T-helper 2 cell (primary cell): ENCODE results near the gene TBC1D24.
"Not testable (repeated sequence)": the region's sequence is repeated elsewhere in the genome, so short reads cannot be mapped to it uniquely, and the experiment has no call there.

Experiments
- DNase-seq, 5 experiments: peaks; one replicate each; pipeline versions ENCODE4 v3.0.0 to v3.0.0-alpha.2; 2012 to 2022

TBC1D24 gene

DNA sequence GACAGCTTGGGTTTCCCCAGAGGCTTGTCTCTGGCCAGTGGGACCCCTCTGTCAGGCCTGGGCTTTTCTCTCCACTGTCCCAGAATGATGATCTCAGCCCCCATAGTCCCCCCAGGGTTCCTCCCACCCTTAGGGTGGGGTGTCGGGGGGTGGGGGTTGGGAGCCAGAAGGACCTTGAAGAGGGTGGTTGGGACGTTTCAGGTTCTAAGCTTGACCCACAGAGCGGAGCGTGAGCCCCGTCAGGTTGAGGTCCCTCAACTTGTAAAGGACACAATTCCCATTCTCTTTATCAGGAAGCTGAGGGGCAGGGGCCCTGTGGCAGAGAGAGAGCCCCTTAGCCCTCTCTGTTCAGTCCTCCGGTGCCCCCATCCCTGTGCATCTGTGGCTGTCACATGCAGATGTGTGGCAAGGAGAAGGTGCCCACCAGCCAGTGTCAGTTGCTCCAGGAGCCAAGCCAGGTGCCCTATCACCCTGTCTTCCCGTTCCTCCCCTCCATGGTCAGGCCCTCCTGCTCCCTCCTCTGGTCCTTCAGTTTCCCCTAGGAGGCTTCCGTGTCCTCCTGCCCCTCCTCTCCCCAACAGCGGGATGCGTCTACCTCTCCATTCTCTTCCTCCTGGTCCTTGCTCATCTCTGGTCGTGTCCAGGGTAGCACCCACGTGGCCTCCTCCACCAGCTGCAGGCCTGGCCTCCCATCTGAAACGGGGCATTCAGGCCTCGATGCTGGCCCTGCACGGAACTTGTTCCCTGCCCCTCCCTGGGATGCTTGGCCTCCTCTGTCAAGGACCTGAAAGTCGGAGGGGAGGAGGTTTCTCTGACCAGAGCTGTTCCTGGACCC, 5.3 kb upstream of the TBC1D24 start:
- DNase-seq: no peak

DNA sequence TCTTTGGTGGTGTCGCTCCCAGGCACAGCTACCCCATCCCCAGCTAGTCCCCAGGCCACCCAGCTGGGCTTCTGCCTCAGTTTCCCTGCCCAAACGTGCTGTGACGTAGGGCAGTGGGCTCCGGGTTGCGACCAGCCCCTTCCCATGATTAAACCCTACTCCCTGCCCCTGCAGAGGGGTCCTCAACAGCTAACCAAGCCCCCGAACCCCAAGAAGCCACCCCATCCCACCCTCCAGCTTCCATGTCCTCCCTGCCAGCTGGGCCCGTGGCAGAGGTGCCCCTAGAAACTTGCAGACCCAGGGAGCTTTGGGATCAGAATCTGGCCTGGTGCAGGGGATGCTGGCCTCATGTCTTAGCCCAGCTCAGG, 4.7 kb upstream of the TBC1D24 start:
- DNase-seq: no peak

DNA sequence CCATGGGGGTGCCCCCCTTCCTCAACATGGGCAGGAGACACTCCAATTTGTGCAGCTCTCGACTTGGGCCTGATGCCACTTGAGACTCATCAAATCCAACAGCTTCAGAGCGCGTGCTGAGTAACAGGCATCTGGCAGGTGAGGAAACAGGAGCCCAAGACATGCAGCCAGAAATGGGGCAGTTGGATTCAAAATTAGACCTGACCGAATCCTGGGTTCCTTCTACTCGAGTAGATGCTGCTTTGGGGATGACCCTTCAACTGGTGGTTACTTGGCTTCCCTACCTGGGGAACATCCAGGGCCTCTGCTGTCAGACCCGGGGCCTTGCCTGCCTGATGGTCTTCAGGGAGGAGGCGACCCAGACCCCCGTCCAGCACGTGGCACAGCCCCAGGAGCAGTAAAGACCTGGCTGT, 4.3 kb upstream of the TBC1D24 start:
- no peak for DNase-seq

DNA sequence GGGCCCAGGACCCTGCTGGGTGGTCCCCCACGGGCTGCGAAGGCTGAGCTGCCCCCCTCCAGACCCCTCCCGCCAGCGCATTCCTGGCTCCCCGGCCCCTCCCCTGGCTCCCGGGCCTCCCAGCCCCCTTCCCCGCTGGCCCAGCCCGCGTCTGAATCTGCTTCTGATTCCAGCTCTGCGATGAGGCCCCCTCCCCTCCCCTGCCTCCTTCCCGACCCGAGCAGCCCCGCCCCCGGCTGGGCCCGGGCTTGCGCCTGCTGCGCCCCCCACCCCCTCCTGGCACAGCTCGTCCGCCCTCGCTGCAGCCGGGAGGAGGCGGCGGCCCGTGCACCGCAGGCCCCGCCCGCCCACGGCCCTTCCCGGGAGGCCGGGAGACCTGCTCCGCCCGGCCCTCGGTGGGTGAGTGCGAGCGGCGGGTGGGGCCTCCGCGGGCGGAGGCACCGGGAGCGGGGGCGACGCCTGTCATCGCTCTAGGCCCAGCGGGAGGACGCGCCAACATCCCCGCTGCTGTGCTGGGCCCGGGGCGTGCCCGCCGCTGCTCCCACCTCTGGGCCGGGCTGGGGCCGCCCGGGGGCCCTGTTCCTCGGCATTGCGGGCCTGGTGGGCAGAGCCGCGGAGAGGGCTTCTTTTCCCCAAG, 3.8 kb upstream of the TBC1D24 start, which contains the start of gene NTN3:
NTN3 (plus strand) TSS at position 282 of the 637 bp plus-strand sequence. CDS start 405 bp downstream, outside the sequence.
- DNase-seq: no peak

DNA sequence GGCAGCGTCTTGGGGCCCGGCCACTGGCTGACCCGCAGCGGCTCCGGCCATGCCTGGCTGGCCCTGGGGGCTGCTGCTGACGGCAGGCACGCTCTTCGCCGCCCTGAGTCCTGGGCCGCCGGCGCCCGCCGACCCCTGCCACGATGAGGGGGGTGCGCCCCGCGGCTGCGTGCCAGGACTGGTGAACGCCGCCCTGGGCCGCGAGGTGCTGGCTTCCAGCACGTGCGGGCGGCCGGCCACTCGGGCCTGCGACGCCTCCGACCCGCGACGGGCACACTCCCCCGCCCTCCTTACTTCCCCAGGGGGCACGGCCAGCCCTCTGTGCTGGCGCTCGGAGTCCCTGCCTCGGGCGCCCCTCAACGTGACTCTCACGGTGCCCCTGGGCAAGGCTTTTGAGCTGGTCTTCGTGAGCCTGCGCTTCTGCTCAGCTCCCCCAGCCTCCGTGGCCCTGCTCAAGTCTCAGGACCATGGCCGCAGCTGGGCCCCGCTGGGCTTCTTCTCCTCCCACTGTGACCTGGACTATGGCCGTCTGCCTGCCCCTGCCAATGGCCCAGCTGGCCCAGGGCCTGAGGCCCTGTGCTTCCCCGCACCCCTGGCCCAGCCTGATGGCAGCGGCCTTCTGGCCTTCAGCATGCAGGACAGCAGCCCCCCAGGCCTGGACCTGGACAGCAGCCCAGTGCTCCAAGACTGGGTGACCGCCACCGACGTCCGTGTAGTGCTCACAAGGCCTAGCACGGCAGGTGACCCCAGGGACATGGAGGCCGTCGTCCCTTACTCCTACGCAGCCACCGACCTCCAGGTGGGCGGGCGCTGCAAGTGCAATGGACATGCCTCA, 3.1 kb upstream of the TBC1D24 start:
- DNase-seq: no peak

DNA sequence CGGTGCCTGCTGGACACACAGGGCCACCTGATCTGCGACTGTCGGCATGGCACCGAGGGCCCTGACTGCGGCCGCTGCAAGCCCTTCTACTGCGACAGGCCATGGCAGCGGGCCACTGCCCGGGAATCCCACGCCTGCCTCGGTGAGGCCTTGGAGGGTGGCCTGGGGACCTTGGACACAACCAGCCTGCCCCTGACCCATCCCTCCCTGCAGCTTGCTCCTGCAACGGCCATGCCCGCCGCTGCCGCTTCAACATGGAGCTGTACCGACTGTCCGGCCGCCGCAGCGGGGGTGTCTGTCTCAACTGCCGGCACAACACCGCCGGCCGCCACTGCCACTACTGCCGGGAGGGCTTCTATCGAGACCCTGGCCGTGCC, 2.5 kb upstream of the TBC1D24 start:
- DNase-seq: no peak

DNA sequence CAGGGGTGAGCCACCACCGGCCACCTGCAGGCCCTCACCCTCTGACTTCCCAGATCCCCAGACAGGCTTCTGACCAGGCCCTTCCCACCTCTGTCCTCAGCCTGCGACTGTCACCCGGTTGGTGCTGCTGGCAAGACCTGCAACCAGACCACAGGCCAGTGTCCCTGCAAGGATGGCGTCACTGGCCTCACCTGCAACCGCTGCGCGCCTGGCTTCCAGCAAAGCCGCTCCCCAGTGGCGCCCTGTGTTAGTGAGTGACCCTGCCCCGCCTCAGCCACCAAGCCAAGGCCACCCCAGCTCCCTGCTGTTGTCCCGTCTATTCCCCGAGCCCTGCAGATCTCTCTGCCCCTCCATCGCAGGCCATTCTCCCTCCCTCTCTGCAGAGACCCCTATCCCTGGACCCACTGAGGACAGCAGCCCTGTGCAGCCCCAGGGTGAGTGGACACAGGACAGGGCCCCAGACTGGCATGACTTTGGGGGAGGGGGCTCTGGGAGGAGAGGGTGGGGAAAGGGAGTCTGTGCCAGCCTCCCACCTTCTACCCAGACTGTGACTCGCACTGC, 2.0 kb upstream of the TBC1D24 start:
- DNase-seq: no peak

DNA sequence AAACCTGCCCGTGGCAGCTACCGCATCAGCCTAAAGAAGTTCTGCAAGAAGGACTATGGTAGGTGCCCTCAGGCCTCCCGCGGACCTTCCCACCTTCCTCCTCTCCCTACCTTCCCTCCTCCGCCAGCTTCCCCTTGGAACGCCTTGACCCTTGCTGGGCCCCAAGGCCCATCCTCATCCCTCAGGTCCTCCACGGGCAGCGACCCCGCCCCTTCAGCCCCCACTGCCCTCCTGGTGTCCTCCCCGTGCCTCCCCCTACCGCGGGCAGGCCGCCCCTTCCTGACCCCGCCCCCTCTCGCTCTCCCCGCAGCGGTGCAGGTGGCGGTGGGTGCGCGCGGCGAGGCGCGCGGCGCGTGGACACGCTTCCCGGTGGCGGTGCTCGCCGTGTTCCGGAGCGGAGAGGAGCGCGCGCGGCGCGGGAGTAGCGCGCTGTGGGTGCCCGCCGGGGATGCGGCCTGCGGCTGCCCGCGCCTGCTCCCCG, 1.4 kb upstream of the TBC1D24 start:
- DNase-seq: peak in 1 of 5 experiments; percentile 11

DNA sequence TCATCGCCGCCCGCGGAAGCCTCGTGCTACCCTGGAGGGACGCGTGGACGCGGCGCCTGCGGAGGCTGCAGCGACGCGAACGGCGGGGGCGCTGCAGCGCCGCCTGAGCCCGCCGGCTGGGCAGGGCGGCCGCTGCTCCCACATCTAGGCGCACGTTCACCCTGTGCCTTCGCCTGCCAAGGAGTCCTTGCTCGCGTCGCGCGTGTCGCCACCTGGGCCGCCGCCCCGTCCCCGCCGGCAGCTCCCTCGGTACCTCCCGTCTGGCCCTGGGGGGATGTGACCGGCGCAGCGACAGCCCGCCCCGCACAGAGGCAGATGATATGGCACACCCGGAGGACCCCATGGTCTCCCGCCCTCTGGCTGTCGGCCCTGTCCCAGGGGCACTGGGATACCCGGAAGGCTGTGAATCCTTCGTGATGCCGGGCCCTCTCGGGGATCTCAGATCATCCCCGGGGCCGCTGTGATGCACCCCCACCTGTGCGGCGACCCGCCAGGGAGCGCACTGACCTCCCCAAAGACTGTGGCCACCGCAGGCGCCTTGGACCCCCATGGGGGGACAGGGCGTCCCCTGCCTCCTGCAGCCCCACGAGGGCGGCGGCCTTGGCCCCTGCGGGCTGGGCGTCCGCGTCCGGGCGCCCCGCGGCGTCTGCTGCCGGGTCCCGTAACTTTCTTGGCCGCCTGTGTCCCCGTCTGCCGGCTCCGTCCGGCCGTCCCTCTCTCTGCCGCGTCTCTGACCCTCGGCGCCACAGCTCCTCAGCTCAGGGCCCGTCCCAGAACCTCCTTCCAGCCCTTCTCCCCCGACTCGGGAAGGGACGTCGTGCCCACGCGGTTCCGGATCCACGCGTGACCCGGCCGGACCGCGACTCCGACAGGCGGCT, 689 bp upstream of the TBC1D24 start:
- DNase-seq: peak in 4 of 5 experiments; percentile 29 to 72 (median 52)

DNA sequence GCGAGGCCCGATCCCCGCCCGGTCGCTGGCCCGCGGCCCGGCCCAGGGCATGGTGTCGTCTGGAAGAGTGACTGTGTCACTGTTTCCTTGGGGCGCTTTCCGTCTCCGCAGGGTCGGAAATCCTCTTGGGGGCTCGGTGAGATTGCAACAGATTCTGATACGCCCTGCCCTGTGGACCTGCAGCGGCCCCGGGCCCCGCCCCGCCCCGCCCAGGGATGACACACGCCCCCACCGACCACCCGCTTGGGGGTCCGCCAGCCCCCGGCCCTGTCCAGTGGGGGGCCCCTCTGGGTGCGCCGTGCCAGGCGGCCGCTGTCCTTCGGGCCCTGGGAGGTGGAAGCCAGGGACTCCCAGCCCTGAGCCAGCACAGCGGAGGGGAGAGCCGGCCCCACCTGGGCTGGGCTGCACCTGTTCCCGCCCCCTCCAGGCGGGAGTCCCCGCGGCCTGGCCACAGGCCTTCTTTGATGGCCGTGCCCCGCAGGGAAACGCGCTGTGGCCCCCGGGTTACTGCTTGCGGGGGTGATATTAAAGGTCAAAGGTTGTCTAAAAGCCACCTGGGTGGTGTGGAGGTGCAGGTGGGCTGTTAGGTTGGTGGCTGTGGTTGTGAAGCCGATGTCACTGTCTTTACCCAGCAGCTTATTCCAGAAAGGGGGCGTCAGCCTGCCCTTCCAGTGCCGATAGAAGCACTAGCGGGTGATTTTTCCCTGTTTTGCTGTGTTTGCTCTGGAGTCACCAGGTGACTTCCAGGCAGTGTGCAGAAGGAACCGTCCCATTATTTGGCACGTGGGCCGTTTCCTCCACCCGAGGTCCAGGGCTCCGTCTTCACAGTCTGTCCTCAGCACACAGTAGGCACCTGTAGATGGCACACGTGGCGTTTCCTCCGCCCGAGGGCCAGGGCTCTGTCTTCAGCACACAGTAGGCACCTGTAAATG, 752 bp downstream of the TBC1D24 start:
- peak in 2 of 5 experiments; percentile 22 to 40 for DNase-seq

DNA sequence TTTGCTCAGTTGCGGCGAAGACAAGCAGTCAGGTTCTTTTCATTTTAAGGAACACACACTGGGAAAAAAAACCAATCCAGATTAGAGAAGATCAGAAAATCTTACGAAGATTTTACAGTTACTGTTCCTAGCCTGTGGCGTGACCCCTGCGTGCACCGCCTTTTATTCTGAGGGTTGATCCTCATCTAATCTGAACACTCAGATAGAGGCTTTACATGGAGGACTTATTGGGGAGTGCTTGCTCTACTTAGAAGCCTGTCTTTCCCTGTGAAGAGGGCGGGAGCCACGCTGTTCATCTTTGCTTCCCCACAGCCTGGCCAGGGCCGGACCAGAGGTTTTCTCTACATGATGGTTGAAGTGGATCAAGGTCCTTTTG, 1.4 kb downstream of the TBC1D24 start:
- no peak for DNase-seq

DNA sequence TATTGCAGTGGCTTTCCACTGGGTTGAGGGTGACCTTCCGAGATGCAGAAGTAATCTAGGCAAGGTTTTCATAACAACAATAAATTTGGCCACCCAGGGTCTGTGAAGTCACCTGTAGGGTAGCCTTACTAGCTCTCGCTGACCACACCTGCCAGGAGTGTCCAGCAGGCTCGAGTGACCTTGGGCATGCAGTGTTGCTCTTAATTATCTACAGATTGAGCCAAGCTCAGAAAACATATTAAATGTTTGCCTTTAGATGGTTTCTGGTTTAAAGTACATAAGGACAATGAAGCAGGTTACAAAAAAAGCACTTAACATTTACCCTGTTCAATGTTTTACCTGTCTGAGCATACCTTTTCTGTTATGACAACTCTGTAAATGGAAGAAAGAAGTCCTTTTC, 1.8 kb downstream of the TBC1D24 start:
- no peak for DNase-seq

DNA sequence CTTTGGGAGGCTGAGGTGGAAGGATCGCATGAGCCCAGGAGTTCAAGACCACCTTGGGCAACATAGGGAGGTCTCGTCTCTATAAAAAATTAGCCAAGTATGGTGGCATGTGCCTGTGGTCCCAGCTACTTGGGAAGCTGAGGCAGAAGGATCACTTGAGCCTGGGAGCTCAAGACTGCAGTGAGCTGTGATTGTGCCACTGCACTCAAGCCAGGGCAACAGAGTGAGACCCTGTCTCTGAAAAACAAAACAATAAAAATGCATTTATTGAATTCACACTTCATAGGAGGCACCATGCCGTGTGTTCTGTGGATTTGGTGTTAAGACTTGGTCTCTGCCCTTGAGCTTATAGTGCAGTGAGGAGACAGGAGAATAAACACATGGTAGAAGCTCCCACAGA, 2.4 kb downstream of the TBC1D24 start:
- no peak for DNase-seq

DNA sequence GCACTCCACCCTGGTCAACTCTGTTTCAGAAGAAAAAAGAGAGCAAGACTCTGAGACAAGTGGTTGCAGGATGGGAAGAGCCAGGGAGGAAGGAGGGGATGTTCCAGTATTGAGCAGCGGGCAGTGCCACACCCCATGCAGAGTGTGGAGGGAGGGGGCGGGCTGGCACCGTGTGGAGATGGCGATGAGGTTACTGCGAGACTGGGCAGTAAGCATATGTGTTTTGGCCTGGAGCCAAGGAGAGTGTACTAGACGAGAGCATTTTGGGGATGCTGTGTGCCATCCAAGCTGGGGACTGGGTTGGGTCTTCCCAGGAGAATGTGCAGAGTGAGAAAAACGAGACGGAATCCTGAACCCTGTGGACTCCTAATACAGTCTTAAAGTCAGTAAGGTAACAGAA, 3.4 kb downstream of the TBC1D24 start:
- DNase-seq: no peak

DNA sequence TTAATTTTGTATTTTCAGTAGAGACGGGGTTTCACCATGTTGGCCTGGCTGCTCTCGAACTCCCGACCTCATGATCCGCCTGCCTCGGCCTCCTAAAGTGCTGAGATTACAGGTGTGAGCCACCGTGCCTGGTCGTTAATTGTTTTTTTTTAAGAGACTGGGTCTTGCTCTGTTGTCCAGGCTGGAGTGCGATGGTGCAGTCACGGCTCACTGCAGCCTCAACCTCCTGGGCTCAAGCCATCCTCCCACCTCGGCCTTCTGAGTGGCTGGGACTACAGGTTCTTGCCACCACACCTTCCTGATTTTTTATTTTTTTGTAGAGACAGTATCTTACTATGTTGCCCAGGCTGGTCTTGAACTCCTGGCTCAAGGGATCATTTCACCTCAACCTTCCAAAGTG, 5.1 kb downstream of the TBC1D24 start:
- DNase-seq: not testable (repeated sequence)

DNA sequence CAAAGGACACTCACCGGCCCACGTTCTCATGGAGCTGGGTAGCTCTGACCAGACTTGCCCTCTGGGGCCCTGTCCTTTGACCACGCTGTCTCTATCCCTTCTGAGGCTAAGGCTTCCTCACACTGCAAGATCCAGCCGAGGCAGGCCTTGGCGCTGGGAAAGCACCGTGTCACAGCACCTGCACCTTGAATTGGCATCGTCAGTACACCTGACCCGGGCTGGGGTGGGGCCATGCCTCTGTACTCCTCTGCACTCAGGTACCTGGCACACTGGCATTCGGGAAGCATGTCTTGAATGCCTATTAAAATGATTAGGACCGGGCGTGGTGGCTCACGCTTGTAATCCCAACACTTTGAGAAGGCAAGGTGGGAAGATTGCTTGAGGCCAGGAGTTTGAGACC, 6.0 kb downstream of the TBC1D24 start:
- DNase-seq: no peak

DNA sequence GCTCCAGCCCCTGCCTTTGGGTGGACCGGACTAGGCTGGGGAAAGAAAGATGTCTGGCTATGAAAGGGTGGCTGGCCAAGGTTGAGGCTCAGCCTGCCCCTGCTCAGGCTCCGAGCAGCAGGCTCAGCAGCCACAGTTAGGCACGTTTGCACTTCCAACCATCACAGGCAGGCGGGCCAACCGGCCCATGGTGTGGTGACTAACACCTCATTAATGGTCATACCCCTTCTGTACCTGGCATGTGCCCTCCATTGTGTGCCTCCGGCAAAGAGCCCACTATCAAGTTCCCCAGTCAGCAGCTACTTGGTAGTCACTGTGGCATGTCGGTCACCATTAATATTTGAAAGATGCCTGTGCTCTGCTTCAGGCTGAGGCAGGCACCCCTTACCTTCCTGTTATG, 6.7 kb downstream of the TBC1D24 start:
- no peak for DNase-seq

DNA sequence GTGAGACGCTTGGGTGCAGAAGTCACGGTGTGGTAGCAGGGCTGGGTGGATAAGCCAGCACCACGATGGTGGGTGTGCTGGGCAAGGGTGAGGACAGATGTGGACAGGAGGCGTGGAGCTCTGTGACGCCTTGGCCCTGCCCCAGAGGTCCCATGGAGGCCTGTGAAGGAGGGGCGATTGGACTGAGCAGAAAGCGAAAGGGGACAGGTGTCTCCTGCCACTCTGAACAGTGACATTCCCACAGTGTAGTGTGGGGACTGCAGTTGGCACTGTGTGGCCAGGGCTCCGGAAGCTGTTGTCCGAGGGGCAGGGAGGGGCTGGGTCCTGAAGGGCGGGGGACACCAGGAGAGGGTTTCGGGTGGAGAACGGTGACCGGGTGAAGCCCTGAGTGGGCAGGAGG, 7.3 kb downstream of the TBC1D24 start:
- no peak for DNase-seq

DNA sequence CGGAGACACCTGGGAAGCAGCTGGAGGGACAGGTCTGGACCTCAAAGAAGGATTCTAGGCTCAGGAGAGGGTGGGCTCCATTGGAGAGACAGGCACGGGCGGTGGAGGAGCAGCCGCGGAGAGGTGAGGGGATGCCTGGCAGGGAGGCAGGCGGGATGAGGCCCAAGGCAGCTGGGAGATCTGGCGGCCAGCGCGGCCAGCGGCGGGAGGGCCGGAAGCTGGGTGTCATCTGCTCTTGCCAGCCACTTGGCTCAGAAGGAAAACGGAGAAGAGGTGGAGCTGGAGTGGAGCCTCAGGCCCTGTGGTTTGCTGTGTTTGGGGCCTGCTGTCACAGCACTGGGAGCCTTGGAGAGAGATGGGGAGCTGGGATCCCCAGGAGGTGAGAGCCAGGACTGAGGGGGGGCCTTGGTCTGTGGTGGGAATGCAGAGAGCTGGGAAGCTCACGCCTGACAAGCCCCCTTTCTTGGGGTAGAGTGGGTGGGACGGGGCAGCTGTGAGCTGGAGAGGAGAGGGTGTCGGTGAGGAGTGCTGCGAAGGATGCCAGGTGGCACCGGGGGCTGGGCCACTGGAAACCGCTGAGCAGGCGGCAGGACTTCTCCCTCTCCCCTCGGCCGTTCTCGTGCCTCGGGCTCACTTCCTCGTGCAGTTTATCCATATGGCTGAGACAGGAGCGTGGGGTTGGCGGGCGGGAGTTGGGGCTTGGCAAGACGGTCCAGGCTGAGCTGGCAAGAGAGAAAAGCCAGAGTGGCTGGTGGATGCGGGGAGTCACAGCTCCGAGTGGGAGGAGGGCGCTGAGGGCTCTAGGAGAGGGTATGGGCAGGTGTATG, 8.0 kb downstream of the TBC1D24 start:
- no peak for DNase-seq
